Activated B cell treated with CpG ODN at 0.5 μM for 24 hours (primary cell): Measurements from ENCODE around the gene CAMK2D. TPM values are rescaled to one million over a fixed set of nuclear protein-coding genes. Genes with fewer than 3 reads are reported as not detected.

Experiments used
- ATAC-seq: fragments of 200-7000 bp; cut with Tn5 transposase; one replicate; pipeline ENCODE4 v1.10.0; 2021; ENCODE audit warnings: low read depth, mild to moderate bottlenecking, moderate library complexity
- CTCF ChIA-PET: fragments of 350-600 bp; sonication (Branson Sonifier 250); formaldehyde crosslinking; loops from one replicate; lab custom pipeline; 2021; ENCODE audit warnings: antibody characterized with exemption; lab: Charles Lee
- POLR2A ChIA-PET: fragments of 350-600 bp; sonication (Branson Sonifier 250); formaldehyde crosslinking; loops from one replicate; lab custom pipeline; 2021; ENCODE audit warnings: antibody characterized with exemption; lab: Charles Lee
- DNase-seq: peaks from one replicate; pipeline ENCODE4 v3.0.0; 2022
- H3K27ac Mint-ChIP-seq: one replicate; pipeline ENCODE4 v1.8.0; 2020; ENCODE audit warnings: mixed read lengths
- H3K27me3 Mint-ChIP-seq: one replicate; pipeline ENCODE4 v1.8.0; 2021; ENCODE audit warnings: mixed read lengths
- H3K36me3 Mint-ChIP-seq: one replicate; pipeline ENCODE4 v1.8.0; 2021; ENCODE audit warnings: low read depth, mixed read lengths
- H3K4me1 Mint-ChIP-seq: one replicate; pipeline ENCODE4 v1.8.0; 2021; ENCODE audit warnings: mixed read lengths
- H3K4me3 Mint-ChIP-seq: one replicate; pipeline ENCODE4 v1.8.0; 2020; ENCODE audit warnings: mild to moderate bottlenecking, mixed read lengths
- H3K9me3 Mint-ChIP-seq: one replicate; pipeline ENCODE4 v1.8.0; 2020; ENCODE audit warnings: mixed read lengths
- CTCF ChIP-seq: fragments of 200-600 bp; IDR thresholded peaks from one replicate; pipeline ENCODE4 v1.8.0; 2022; ENCODE audit warnings: antibody characterized with exemption, mild to moderate bottlenecking
- intact Hi-C: fragments of 100-400 bp; cut with micrococcal nuclease; formaldehyde crosslinking; loops from one replicate; pipeline ENCODE4 v1.15.1; 2024
- total RNA-seq: library from RNA; stranded (reverse); gene quantifications from 2 replicates; pipeline ENCODE4 v1.2.3, GENCODE V29; 2022

Gene CAMK2D
- total RNA-seq, 1 donor from 2014 or later: 72.9 TPM

GRCh38 chr4:113447769-113448168, 313.8 kb downstream of the CAMK2D start:
- Mint-ChIP-seq H3K4me1 (peaks cover 6% of the 10 kb centered on the region), H3K36me3 (peaks cover 7% of the 10 kb centered on the region), H3K9me3 (peaks cover 3% of the 10 kb centered on the region), H3K27ac (no peak overlapping the region), H3K27me3 (no peaks in the 10 kb centered on the region), H3K4me3 (no peak overlapping the region)
- CTCF ChIA-PET: no interaction called here
- intact Hi-C loops: no loop called here
- ATAC-seq (no peak), DNase-seq (no peak)
- no peak for TF ChIP-seq CTCF
- POLR2A ChIA-PET: no interaction called here

GRCh38 chr4:113447061-113447460, 314.5 kb downstream of the CAMK2D start:
- H3K27ac Mint-ChIP-seq: no peak overlapping the region
- TF ChIP-seq CTCF: no peak
- peaks cover 5% of the 10 kb centered on the region for H3K4me1 Mint-ChIP-seq
- no peak overlapping the region for H3K4me3 Mint-ChIP-seq
- H3K27me3 Mint-ChIP-seq: peaks cover 2% of the 10 kb centered on the region
- H3K36me3 Mint-ChIP-seq: peaks cover 6% of the 10 kb centered on the region
- intact Hi-C loops: no loop called here
- DNase-seq (no peak), ATAC-seq (no peak)
- POLR2A ChIA-PET: no interaction called here
- CTCF ChIA-PET: no interaction called here
- peaks cover 3% of the 10 kb centered on the region for H3K9me3 Mint-ChIP-seq

GRCh38 chr4:113446019-113446418, 315.5 kb downstream of the CAMK2D start:
- H3K9me3 Mint-ChIP-seq: peaks cover 3% of the 10 kb centered on the region
- DNase-seq (no peak), ATAC-seq (no peak)
- intact Hi-C loops: no loop called here
- ChIA-PET POLR2A (no interaction called here), CTCF (no interaction called here)
- no peak overlapping the region for H3K27ac Mint-ChIP-seq
- no peak for TF ChIP-seq CTCF
- no peaks in the 10 kb centered on the region for H3K36me3 Mint-ChIP-seq
- no peak overlapping the region for H3K4me3 Mint-ChIP-seq
- peaks cover 5% of the 10 kb centered on the region for H3K4me1 Mint-ChIP-seq
- H3K27me3 Mint-ChIP-seq: peaks cover 2% of the 10 kb centered on the region

GRCh38 chr4:113445286-113445685, 316.3 kb downstream of the CAMK2D start:
- H3K27me3 Mint-ChIP-seq: peaks cover 2% of the 10 kb centered on the region
- intact Hi-C loops: no loop called here

GRCh38 chr4:113444386-113444785, 317.2 kb downstream of the CAMK2D start:
- CTCF ChIA-PET: no interaction called here
- H3K4me1 Mint-ChIP-seq: peaks cover 5% of the 10 kb centered on the region
- no peak for DNase-seq
- H3K9me3 Mint-ChIP-seq: peaks cover 3% of the 10 kb centered on the region
- TF ChIP-seq CTCF: no peak
- no peak overlapping the region for H3K27ac Mint-ChIP-seq
- peaks cover 2% of the 10 kb centered on the region for H3K27me3 Mint-ChIP-seq
- POLR2A ChIA-PET: no interaction called here
- no peak for ATAC-seq
- no peak overlapping the region for H3K4me3 Mint-ChIP-seq
- no peaks in the 10 kb centered on the region for H3K36me3 Mint-ChIP-seq
- intact Hi-C loops: no loop called here

More at GRCh38 chr4:113445286-113445685, 316.3 kb downstream of the CAMK2D start:
- Mint-ChIP-seq H3K4me3 (no peak overlapping the region), H3K4me1 (peaks cover 5% of the 10 kb centered on the region), H3K9me3 (peaks cover 3% of the 10 kb centered on the region), H3K27ac (no peak overlapping the region), H3K36me3 (no peaks in the 10 kb centered on the region)
- ChIA-PET CTCF (no interaction called here), POLR2A (no interaction called here)
- ATAC-seq (no peak), DNase-seq (no peak)
- no peak for TF ChIP-seq CTCF
